Activated naive CD4-positive, alpha-beta T cell treated with Interleukin-2 at 50 U/mL for 16 hours (primary cell): ENCODE results near the gene CYB561.

Experiments used
- DNase-seq: peaks from one replicate; pipeline ENCODE4 v3.0.0-alpha.2; 2020

Gene CYB561

DNA sequence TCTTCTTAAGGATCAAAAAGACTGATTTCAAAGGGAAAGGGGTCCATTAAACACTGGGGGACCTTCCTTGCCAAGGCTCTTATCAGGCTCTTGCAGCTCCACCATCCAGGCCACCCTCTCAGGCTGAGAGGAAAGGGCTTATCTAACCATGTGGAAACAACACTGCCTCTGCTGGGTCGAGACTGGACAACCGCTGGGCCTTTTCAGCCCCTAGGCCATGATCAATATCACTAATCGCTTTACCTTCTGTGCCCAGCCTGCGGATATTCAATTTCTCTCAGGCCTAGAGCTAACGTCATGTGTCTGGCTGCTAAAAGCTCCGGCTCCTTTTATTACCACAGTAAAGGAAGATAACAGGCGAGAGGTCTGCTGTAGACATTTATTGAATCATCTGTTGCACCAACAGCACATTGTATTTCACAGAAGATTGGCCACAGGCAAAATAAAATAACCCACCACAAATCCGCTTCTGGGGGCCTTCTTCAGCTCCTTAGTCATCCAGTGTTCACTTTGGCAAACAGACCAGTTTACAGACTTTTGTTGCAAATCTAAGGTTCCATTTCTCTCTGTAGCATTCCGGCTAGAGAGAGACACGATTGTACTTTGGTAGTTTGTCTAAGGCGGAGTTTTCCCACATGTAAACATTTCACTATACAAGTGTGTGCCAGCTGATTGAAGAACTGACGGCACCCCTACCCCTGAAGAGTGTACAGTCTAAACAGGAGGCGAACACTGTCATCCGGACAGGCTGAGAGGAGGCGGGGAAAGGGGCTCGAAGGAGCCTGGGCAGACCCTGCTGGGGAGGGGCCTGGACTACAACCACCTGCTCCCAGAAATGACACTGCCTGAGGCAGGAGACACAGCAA lies 13.9 kb downstream of the CYB561 start:
- DNase-seq: no peak

DNA sequence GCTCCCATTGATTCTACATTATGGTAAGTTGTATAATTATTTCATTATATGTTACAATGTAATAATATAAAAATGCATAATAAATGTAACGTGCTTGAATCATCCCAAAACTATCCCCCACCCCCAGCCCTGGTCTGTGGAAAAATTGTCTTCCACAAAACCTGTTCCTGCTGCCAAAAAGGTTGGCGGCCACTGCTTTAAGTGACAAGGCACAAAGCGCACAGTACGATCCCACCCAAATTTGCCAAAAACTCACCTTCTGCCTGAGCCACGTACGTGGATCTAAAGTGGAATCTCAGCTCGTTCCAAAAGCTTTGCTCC lies 14.5 kb downstream of the CYB561 start:
- DNase-seq: no peak

DNA sequence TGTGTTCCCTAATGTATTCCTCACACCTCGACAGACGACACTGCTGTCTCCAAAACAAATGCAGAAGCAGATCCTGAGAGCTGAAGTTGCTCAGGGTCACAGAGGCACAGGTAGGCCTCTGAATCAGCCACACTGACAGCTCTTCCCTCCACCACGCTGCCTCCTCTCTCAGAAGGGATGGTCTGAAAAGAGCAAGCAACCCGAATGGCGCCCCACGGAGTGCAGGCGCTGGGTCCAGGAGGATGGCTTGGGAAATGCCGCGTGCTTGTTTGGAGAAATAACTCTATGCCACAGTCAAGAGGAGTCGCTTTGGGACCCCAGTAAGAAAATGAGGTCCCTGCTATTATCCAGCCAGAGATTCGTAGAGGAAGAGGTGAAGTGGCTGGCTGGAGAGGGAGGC lies 15.9 kb downstream of the CYB561 start:
- no peak for DNase-seq

DNA sequence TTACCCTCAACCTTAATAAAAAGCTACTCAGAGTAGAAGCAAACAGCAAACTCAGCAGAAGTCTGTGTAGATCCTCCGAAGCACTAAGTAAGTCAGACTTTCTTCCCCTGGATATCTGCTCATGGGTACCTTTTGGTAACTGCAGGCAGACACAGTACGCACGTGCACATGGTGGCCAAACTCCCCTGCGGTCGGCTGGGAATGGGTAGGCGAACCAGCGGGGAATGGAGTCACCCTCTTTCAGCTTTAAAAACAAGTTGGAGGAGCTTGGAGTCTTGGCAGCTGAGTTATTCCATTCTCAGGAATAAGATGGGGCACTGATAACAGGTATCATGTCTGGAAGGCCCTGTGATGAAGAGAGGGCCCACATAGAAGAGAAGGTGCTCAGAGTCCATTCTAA lies 16.3 kb downstream of the CYB561 start:
- no peak for DNase-seq

DNA sequence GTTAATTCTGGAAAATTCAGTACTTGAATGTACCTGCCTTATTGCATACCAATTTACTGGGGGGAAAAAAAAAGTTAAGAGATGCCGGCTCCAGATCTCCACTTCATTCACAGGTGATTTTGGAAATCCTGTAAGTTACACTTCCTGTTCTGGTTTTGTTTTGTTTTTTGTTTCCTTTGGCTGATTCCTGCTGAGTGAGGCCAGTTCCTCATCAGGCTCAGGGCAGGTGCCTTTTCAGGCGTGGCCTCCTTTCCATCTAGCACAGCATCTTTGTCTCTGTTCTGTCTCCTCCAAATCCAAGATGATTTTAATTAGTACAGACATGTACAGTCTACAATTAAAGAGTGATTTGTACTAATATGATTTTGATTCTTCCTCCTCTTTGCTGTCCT lies 19.2 kb downstream of the CYB561 start:
- no peak for DNase-seq

DNA sequence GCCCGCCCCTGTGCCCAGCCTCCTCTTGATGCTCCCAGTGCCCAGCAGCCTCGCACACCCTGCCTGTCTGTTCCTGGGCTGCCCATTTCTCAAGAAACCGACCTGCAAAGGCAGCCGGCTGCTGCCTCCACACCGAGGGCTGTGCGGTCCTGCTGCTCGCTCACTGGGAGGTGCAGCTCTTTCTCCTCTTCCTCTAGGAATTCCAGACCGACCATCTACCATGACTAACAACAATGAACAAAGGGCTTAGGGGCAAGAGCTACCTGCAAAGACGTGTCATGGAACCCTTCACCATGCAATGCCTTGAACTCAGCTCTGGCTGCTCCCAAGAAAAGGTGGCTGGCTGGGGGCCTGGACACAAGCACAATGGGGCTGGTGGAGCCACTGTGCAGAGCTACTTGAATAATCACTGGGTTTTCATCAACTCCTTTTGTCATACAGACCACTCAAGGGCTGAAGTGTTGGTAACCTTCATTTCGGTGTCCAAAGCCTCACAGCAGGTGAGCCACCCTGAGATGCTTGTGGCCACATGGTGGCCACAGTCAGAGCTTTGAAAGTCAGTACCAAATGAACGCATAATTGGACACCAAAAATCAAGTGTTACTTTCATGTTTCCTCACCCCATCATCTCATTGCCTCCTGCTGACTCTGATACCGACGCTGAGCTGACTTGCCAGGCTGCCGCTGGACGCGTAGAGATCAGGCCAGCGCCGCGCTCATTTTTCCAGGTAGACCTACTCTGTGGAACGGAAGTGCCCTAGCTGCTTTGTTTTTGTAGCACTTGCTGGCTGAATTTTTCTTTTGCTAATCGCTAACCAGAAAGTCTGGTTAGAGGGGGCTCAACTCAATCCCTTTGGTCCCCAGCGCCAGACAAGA lies 19.8 kb downstream of the CYB561 start:
- DNase-seq: no peak

DNA sequence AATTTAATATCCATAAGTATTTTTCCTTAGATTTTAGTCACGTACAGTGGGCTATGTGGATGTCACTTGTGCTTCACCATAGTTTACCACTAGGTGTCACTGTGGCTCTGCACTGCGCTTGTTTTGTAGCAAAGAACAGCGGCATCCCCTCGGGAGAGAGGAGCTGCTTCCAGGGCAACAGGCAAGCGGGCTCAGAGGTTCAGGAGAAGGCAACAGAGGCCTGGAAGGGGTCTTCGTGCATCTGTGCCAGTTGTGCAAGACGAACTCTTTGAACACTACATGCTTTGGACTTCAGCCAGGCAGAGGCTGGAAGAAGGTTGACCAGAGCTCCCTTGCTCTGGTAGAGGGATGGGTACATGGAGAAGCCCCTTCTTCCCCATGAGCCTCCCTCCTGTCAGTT lies 20.6 kb downstream of the CYB561 start:
- DNase-seq: peak; percentile 70

DNA sequence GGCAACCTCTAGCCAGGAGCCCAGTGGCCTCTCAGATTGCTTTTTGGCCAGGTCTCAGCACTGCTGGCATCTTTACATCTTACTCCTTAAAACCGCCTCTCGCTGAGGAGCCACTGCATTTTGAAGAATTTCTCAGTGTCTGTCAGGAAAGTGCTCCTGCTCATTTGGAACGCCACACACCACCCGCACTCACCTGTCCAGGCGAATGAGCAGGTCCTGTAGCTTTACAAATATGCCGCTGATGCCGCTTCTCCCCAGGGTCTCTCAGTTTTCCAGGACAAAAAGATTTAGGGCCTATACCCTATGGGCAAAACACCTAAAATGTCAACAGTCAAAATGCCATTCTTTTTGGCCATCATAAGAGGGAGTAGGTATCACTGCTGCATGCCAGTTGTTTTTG lies 22.1 kb downstream of the CYB561 start:
- no peak for DNase-seq

DNA sequence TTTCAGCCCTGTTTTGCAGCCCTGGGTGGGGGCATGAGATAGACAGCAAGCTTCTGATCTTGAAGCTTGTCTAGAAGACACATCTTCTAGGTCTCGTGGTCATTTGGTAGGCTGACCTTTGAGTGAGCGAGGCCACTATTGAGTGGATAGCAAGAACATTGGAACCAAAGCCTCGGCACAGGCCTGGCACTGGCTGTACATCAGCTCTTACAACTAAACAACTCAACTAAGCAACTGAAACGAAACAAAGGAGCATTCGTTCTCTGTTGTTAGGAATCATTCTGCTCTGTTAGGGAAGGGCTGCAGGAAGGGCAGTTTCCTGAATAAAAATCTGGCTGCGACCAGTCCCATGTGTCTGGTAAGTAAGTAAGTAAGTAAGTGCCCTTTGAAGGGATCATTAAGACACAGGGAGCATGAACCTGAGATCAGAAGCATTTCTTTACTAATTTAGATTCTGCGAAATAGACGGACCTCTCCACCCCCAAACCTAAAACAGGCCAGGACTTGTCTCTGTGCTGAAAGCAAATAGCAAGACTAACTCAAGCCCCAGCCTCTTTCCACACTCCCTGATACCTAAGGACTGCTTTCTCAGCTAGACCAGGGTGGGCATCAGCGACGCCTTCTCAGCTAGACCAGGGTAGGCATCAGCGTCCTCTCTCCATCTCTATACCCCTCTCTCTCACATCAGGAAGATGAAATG lies 22.7 kb downstream of the CYB561 start:
- DNase-seq: no peak

DNA sequence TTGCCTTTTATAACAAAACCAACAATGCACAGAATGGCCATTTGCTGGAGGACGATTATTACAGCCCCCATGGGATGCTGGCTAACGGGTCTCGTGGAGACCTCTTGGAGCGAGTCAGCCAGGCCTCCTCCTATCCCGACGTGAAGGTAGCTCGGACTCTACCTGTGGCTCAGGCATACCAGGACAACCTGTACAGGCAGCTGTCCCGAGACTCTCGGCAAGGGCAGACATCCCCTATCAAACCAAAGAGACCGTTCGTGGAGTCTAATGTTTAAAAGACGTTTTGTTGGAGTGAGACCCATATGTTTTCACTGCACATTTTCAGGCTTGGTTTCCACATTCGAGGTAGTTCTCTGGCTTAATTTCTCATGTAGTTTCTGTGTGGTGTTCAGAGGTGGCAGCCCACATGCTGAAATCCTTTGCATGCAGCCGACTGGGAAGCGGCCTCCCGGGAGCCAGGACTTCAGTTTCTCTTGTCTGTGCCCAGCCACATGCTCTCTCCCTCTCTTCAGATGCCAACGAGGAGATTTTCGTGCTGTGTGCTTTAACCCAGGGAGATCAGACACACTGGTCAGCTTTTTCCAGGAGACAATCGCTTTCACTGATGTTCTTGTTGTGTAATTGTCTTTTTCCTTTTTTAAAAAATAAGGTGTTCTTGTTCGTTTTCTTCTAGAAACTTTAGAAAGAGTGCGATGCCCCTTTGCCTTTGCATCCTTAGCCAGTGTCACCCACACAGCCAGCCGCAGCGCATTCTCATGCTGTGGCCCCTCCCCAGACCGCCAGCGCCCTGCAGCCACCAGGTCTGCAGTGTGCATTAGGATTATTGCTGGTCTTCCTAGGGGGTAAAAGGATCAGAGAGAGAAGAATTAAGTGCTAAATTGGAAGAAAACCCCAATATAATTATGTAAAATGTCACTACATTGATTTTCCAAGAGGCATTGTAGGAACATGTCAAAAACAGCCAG lies 24.1 kb downstream of the CYB561 start:
- no peak for DNase-seq

DNA sequence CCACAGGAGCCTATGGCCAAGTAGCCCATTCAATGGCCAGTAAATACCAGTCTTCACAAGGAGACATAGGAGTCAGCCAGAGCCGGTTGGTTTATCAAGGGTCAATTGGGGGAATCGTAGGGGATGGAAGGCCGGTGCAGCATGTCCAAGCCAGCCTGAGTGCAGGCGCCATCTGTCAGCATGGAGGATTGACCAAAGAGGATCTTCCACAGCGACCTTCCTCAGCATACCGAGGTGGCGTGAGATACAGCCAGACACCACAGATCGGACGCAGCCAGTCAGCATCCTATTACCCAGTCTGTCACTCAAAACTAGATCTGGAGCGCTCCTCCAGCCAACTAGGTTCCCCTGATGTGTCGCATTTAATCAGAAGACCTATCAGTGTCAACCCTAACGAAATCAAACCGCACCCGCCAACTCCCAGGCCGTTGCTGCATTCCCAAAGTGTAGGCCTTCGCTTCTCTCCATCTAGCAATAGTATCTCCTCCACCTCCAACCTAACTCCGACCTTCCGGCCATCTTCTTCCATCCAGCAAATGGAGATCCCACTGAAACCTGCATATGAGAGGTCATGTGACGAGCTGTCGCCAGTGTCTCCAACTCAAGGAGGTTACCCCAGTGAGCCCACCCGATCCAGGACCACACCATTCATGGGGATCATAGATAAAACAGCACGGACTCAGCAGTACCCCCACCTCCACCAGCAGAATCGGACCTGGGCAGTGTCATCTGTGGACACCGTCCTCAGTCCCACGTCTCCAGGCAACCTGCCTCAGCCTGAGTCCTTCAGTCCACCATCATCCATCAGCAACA lies 25.0 kb downstream of the CYB561 start:
- no peak for DNase-seq

DNA sequence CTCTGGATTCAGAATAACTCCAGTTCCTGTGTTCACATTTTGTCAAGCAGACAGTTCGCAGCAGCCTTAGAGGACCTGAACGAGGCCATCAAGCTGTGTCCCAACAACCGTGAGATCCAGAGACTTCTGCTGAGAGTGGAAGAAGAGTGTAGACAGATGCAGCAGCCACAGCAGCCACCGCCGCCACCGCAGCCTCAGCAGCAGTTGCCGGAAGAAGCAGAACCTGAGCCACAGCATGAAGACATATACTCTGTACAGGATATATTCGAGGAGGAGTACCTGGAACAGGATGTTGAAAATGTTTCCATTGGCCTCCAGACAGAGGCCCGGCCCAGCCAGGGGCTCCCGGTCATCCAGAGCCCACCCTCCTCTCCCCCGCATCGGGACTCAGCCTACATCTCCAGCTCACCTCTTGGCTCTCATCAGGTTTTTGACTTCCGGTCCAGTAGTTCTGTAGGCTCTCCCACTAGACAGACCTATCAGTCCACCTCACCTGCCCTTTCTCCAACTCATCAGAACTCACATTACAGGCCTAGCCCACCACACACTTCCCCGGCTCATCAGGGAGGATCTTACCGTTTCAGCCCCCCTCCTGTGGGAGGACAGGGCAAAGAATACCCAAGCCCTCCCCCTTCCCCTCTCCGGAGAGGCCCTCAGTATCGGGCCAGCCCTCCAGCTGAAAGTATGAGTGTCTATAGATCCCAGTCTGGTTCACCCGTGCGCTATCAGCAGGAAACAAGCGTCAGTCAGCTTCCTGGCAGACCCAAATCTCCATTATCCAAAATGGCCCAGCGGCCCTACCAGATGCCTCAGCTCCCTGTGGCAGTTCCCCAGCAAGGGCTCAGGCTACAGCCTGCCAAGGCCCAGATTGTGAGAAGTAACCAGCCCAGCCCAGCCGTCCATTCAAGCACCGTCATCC lies 25.9 kb downstream of the CYB561 start:
- peak; percentile 22 for DNase-seq

DNA sequence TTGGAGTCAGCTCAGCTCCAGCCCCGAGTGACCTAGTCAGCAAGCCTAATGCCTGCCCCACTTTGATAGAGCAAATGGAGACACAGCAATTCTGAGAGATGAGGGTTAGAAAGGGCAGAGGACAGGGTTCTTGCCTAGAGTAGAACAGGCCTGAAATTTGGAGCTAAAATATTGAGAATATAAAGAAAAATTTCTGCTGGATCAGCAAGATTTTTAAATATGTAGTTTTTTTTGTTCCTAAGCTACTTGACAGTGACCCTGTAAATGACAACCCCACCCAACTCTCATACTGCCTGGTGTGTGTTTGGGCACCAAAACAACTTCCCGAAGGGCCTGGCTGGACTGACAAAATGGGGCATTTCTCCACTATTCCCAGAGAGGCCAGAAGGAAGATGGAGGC lies 26.7 kb downstream of the CYB561 start:
- DNase-seq: no peak

DNA sequence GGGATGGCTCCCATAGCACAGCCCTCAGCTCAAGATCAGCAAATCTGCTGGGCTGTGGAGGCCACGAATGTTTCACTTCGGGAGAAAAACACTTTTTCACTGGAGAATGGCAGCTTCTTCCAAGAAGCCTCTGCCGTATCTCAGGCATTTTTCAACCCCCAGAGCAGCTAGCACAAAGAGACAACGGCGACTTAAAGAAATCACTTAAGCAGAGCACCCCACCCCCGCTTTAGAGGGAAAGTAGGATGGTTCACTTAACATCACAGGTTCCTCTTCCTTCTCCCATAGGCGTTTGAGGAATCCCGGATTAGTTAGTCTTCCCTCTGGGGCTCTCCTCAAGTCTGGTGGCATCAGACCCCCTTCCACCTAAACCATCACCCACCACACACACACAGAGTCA lies 27.6 kb downstream of the CYB561 start:
- no peak for DNase-seq

DNA sequence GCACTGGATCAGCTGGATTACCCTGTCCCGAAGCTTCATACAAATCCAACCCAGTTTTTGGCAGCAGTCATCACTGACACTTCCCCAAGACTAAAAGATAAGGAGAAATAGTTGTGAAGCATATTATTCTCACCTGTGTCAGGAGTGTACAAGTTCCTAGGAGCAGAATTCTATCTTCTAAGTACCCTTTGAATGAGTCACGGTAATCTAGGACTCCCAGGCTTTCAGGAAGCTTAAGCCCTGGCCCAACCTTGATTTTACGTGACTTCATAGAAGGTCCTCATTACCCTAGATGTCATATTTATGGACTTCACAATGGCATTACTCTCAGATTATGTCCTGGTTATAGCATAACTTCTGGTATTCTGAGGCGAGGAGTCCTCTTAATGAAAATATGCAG lies 31.9 kb downstream of the CYB561 start:
- DNase-seq: no peak

DNA sequence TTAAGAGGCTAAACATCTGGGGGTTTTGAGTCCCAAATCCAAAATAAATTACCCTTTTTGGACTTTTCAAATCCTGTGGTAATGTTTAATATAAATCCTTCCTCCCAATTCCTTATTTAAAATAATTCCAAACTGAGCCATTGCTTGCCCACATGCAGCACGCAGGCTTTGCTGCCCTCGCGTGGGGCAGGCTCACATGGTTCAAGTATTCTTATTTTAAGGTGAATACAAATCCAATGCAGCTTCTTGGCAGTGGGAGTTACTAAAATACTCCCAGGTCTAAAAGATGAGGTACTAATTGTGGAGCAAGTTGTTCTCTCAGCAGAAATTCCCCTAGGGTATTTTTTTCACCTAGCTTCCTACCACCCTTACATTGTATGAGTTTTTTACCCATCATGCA lies 33.0 kb downstream of the CYB561 start:
- no peak for DNase-seq

DNA sequence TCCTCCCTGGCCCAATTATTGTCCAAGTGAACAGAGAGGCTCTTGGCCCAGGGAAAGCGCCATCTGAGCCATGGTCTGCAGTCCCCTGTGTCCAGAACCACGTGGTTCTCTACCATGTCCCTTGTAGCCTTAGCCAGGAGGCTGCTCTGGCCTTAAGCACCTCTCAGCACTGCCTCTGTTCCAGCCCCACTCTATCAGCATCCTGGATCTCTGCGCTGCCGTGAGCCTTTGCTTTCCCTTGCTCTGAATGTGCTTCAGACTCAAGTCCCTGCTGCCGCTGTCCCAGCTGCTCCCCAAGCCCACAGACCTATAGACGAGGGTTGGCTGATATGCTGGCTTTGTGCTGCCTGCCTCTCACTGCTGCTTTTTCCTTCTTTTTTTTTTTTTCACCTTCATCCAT lies 33.9 kb downstream of the CYB561 start:
- DNase-seq: no peak

DNA sequence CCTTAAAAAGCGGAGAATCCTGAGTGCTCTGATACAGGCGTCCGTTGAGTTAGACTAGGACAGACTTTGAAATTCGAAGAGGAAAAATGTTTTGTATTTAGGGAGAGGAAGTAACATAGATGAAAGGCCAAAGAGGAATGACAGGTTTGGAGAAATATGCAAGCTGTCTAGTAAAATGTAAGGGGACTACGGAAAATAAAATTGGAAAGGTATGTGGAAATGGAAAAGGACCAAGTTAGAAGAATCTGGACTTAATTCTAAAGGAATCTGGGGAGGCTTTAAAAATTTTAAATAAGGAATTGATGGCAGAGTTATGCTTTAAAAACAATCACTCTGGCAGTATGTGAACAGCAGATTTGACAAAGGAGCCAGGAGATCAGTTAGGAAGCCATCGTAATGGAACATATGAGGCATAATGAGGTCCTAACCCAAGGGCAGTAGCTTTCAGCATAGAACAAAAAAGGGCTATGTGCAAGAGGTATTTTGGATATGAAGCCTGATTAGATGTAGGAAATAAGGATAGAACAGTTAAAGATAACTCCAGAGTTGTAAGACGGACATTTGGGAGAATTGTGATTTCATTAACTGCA lies 38.3 kb downstream of the CYB561 start:
- DNase-seq: no peak

DNA sequence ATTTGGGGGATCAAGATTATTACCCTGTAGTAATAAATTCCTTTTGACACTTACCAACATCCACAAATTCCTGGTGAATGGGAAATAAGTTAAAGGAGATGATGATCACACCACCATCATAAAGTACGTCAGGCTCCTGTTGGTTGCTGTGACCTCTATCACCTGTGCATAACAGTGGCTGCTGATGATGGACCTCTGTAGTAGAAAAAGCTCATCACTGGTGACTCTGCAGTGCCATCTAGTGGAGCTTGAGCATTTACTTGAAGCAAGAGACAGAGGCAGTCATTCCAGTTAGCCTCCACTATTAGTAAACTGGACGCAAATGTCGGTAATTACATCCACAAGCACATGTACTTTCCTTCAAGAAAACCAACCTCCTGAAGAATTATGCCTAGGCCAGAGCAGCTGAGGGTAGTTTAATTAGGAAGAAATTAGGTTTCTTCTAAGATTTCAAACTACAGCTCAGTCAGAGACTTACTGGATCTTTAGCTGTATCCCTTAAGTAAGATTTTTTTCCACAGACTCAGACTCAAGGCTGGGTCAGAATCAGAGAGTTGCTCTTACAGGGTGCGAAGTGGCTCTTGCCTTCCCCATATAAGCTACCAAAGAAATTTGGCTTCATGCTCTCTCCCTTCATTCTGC lies 39.3 kb downstream of the CYB561 start:
- DNase-seq: peak; percentile 62
